ENCODE measurements around the gene SCAPER.

DNA sequence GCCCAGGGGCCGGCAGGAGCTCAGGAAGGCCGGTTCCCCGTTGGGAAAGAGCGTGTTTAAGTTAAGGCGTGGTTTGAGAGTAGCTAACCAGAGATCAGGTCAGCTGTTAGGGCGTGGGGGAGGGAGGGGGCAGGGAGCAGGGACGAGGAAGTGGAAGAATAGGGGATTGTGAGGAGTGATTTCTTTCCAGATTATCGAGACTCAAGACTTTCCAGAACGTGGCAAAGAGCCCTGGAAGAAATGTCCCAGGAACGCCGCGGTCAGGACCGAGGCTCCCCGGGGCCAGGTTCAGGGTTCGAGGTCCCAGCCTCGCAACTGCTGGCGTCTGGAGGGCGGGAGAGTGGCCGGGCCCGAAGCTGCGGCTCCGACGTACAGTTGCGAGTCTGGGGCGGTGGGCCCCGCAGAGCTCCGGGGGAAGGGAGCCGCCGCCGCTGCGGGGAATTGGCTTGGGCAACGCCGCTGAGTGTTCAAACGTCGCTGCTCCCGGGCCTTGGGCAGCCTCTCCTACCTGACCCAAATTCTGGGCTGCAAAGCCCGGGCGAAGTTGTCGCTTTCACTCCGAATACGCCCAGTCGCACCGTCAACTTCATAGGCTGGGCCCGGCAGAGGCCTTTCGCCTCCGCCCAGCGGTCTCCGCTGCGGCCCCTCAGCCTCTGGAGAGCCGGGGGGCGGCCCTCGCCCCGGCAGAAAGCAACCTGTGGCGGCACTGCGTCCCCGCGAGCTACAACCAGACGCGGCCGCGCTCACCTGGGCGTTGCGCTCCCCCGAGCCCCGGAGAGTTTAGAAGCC, 559.1 kb downstream of the SCAPER start:
- TF ChIP-seq POLR2A (IDR thresholded peaks at IDR 0.05): no peak
- TF ChIP-seq, protein P1, sequence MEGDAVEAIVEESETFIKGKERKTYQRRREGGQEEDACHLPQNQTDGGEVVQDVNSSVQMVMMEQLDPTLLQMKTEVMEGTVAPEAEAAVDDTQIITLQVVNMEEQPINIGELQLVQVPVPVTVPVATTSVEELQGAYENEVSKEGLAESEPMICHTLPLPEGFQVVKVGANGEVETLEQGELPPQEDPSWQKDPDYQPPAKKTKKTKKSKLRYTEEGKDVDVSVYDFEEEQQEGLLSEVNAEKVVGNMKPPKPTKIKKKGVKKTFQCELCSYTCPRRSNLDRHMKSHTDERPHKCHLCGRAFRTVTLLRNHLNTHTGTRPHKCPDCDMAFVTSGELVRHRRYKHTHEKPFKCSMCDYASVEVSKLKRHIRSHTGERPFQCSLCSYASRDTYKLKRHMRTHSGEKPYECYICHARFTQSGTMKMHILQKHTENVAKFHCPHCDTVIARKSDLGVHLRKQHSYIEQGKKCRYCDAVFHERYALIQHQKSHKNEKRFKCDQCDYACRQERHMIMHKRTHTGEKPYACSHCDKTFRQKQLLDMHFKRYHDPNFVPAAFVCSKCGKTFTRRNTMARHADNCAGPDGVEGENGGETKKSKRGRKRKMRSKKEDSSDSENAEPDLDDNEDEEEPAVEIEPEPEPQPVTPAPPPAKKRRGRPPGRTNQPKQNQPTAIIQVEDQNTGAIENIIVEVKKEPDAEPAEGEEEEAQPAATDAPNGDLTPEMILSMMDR (IDR thresholded peaks at IDR 0.05): no peak
